B cell (primary cell): ENCODE measurements around the gene COLQ. TPM values are rescaled to one million over a fixed set of nuclear protein-coding genes. Genes with fewer than 3 reads are reported as not detected.

ENCODE experiments used
- ATAC-seq: fragments of 200-7000 bp; cut with Tn5 transposase; one replicate; pipeline ENCODE4 v1.10.0; 2021; ENCODE audit warnings: low read depth, mild to moderate bottlenecking, moderate number of reproducible peaks, moderate library complexity
- CTCF ChIA-PET: fragments of 350-600 bp; sonication (Branson Sonifier 250); formaldehyde crosslinking; loops from one replicate; lab custom pipeline; 2021; ENCODE audit warnings: antibody characterized with exemption, inconsistent platforms; lab: Charles Lee
- POLR2A ChIA-PET: fragments of 350-600 bp; sonication (Branson Sonifier 250); formaldehyde crosslinking; loops from one replicate; lab custom pipeline; 2021; ENCODE audit warnings: antibody characterized with exemption; lab: Charles Lee
- DNase-seq: peaks from one replicate; pipeline ENCODE4 v3.0.0; 2013
- H2AFZ ChIP-seq: 2 replicates; pipeline ENCODE4 v1.6.1; 2012; ENCODE audit warnings: mild to moderate bottlenecking, low read depth, low read length; ENCODE audit not compliant: insufficient read depth, poor library complexity, severe bottlenecking
- H3K27ac ChIP-seq, 2 donors: 1 replicate in 1 of 2; 2 replicates in 1 of 2; pipeline ENCODE4 v1.5.1; 2012 to 2013; ENCODE audit warnings: low read length in 2 of 2, mild to moderate bottlenecking in 2 of 2, moderate library complexity in 1 of 2
- H3K27me3 ChIP-seq, 4 experiments: fragments of 200-600 bp in 1 of 4; sonication (generic) in 1 of 4; replicated peaks in 1 of 4; 1 replicate in 2 of 4; 2 replicates in 2 of 4; pipeline versions ENCODE4 v1.6.1 to v1.7.0; 2013 to 2016; ENCODE audit warnings: low read length in 3 of 4, mild to moderate bottlenecking in 2 of 4, mixed read lengths in 1 of 4, moderate library complexity in 1 of 4; ENCODE audit not compliant: insufficient read depth in 4 of 4, control insufficient read depth in 3 of 4; ENCODE audit errors: control extremely low read depth in 1 of 4
- H3K36me3 ChIP-seq, 2 experiments: replicated peaks in 1 of 2; 1 replicate in 1 of 2; 2 replicates in 1 of 2; pipeline versions ENCODE4 v1.6.1 to v1.7.1; 2013; ENCODE audit warnings: low read length in 1 of 2; ENCODE audit not compliant: insufficient read depth in 2 of 2, control insufficient read depth in 1 of 2; ENCODE audit errors: control extremely low read depth in 1 of 2, extremely low read depth in 1 of 2
- H3K4me1 ChIP-seq, 2 donors: fragments of 200-600 bp in 1 of 2; sonication (generic) in 1 of 2; 1 replicate in 1 of 2; 2 replicates in 1 of 2; pipeline versions ENCODE4 v1.5.1 to v1.6.1; 2013 to 2017; ENCODE audit warnings: low read length in 2 of 2; ENCODE audit not compliant: control insufficient read depth in 2 of 2, insufficient read depth in 2 of 2
- H3K4me2 ChIP-seq: replicated peaks from 2 replicates; pipeline ENCODE3; 2012; ENCODE audit warnings: mild to moderate bottlenecking, low read depth, low read length; ENCODE audit not compliant: poor library complexity, severe bottlenecking
- H3K4me3 ChIP-seq, 5 experiments: fragments of 200-600 bp in 1 of 5; sonication (generic) in 1 of 5; 1 replicate in 3 of 5; 2 replicates in 2 of 5; pipeline versions ENCODE4 v1.5.1 to v1.7.0; 2011 to 2016; ENCODE audit warnings: low read length in 4 of 5, mild to moderate bottlenecking in 4 of 5, low read depth in 2 of 5, control low read depth in 1 of 5, moderate library complexity in 1 of 5; ENCODE audit not compliant: insufficient read depth in 1 of 5; ENCODE audit errors: control extremely low read depth in 1 of 5, extremely low read depth in 1 of 5
- H3K79me2 ChIP-seq: fragments of 200-600 bp; sonication (generic); one replicate; pipeline ENCODE4 v1.6.0; 2016; ENCODE audit warnings: low read length; ENCODE audit not compliant: control insufficient read depth, insufficient read depth
- H3K9ac ChIP-seq: fragments of 200-600 bp; sonication (generic); 2 replicates; pipeline ENCODE4 v1.6.1; 2017; ENCODE audit warnings: mild to moderate bottlenecking, low read length, moderate library complexity
- H3K9me3 ChIP-seq, 3 donors: one replicate each; pipeline versions ENCODE4 v1.6.1 to v1.7.1; 2013; ENCODE audit warnings: low read length in 2 of 3; ENCODE audit not compliant: control insufficient read depth in 2 of 3, insufficient read depth in 1 of 3; ENCODE audit errors: control extremely low read depth in 1 of 3
- H4K20me1 ChIP-seq: 2 replicates; pipeline ENCODE4 v1.6.0; 2012; ENCODE audit warnings: mild to moderate bottlenecking, low read length; ENCODE audit not compliant: insufficient read depth, control insufficient read depth, poor library complexity, severe bottlenecking
- H3K27ac Mint-ChIP-seq: one replicate; pipeline ENCODE4 v1.8.0; 2021; ENCODE audit warnings: mixed read lengths
- H3K27me3 Mint-ChIP-seq: one replicate; pipeline ENCODE4 v1.8.0; 2021; ENCODE audit warnings: mixed read lengths
- H3K4me1 Mint-ChIP-seq: one replicate; pipeline ENCODE4 v1.8.0; 2021; ENCODE audit warnings: mixed read lengths
- H3K4me3 Mint-ChIP-seq: one replicate; pipeline ENCODE4 v1.8.0; 2021; ENCODE audit warnings: mixed read lengths
- H3K9me3 Mint-ChIP-seq: one replicate; pipeline ENCODE4 v1.8.0; 2022; ENCODE audit warnings: mixed read lengths; ENCODE audit not compliant: insufficient read depth
- EZH2 ChIP-seq: IDR thresholded peaks from 2 replicates; pipeline ENCODE4 v1.6.1; 2012; ENCODE audit warnings: borderline replicate concordance, low read depth, mild to moderate bottlenecking, moderate library complexity, low read length; ENCODE audit not compliant: insufficient read depth, poor library complexity, severe bottlenecking
- WGBS: methylation state at CpG from one replicate; pipeline ENCODE4 v1.1.5; 2013; ENCODE audit warnings: missing lambda C conversion rate; ENCODE audit not compliant: insufficient coverage; 5-methylcytosine and 5-hydroxymethylcytosine counted together
- intact Hi-C: fragments of 100-400 bp; cut with micrococcal nuclease; formaldehyde crosslinking; loops from one replicate; pipeline ENCODE4 v1.10.0; 2022
- polyA plus RNA-seq: library from polyadenylated mRNA; depleted of rRNA; stranded (reverse); fragments of >200 nt; gene quantifications from 2 replicates; pipeline ENCODE4 v1.2.3, GENCODE V29; 2012
- total RNA-seq, 2 donors: library from RNA; stranded (reverse); fragments of 120-200 nt in 1 of 2; gene quantifications; 1 replicate in 1 of 2; 2 replicates in 1 of 2; pipeline versions ENCODE4 v1.2.3 to v1.2.4, GENCODE V29; 2013 to 2022
- TF ChIP-seq, protein P1 (sequence below): fragments of 200-600 bp; IDR thresholded peaks from one replicate; pipeline ENCODE4 v1.8.0; 2022; ENCODE audit warnings: antibody characterized with exemption, mild to moderate bottlenecking

The COLQ gene
- total and polyA plus RNA-seq, 2 donors (not counting 1 experiment from before 2014, with no cell fraction given): 1.9 to 2.5 TPM

DNA sequence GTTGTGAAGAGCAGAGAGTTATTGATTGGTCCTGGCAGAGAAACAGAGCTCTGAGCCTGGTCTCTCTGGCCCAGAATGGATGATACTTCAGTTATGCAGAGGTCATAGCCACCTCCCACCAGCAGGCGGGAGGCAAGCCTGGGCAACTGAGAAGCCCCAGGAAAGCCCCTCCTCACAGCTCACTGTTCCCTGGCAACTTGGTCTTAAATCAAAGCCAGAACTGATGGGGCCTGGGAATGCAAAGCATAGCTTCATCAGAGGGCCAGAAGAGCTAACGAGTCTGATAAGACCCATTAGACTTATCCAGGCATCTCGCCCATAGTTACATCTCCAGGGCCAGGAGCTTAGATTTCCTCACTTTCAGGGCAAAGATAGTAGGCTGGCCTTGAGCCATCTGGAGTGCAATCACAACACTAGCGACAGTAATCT lies 5.5 kb upstream of the COLQ start:
- Histone ChIP-seq H3K4me3 (no peak overlapping the region), H3K27ac (no peak overlapping the region), H3K9me3 (peaks cover 0 to 5% (median 0%) of the 10 kb centered on the region in 3 donors), H3K27me3 (no peaks in the 10 kb centered on the region), H3K4me1 (no peaks in the 10 kb centered on the region), H3K4me2 (no peak overlapping the region), H2AFZ (no peak overlapping the region), H3K9ac (no peak overlapping the region), H3K79me2 (no peaks in the 10 kb centered on the region), H3K36me3 (no peaks in the 10 kb centered on the region), H4K20me1 (no peaks in the 10 kb centered on the region)
- CTCF ChIA-PET: interaction anchor here (1.1 kb wide), 2 partner anchors 30 to 104 kb away, joined by 3 to 5 read pairs; no protein-coding TSS in a partner anchor
- H3K9me3 Mint-ChIP-seq: peaks cover 3% of the 10 kb centered on the region
- ATAC-seq: no peak
- no peak for DNase-seq
- no peaks in the 10 kb centered on the region for H3K27me3 Mint-ChIP-seq
- intact Hi-C loops: no loop called here
- whole genome bisulfite sequencing: 97% methylated on average over 3 of the region's 4 CpGs
- no peak overlapping the region for H3K4me3 Mint-ChIP-seq
- POLR2A ChIA-PET: no interaction called here
- no peak overlapping the region for H3K27ac Mint-ChIP-seq
- no peaks in the 10 kb centered on the region for H3K4me1 Mint-ChIP-seq
- no peak for TF ChIP-seq EZH2
- TF ChIP-seq, protein P1, sequence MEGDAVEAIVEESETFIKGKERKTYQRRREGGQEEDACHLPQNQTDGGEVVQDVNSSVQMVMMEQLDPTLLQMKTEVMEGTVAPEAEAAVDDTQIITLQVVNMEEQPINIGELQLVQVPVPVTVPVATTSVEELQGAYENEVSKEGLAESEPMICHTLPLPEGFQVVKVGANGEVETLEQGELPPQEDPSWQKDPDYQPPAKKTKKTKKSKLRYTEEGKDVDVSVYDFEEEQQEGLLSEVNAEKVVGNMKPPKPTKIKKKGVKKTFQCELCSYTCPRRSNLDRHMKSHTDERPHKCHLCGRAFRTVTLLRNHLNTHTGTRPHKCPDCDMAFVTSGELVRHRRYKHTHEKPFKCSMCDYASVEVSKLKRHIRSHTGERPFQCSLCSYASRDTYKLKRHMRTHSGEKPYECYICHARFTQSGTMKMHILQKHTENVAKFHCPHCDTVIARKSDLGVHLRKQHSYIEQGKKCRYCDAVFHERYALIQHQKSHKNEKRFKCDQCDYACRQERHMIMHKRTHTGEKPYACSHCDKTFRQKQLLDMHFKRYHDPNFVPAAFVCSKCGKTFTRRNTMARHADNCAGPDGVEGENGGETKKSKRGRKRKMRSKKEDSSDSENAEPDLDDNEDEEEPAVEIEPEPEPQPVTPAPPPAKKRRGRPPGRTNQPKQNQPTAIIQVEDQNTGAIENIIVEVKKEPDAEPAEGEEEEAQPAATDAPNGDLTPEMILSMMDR: peak; percentile 19

DNA sequence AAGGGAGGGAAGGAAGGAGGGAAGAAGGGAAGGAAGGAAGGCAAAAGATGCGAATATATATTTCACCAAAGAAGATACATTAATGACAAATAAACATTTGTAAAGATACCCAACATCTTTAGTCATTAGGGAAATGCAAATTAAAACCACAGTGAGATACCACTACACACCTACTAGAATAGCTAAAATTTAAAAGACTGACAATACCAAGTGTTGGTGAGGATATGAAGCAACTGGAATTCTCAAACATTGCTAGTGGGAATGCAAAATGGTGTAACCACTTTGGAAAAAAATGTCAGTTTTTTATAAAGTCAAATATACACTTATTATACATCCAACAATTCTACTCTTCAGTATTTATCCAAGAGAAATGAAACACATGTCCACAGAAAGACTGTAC lies 4.3 kb upstream of the COLQ start:
- no peaks in the 10 kb centered on the region for H3K36me3 ChIP-seq
- no peak overlapping the region for H3K27ac Mint-ChIP-seq
- POLR2A ChIA-PET: no interaction called here
- no peak overlapping the region for H3K27ac ChIP-seq
- H3K27me3 ChIP-seq: peaks cover 0 to 8% (median 4%) of the 10 kb centered on the region in 4 experiments
- ATAC-seq: no peak
- no peak for DNase-seq
- no peaks in the 10 kb centered on the region for H3K4me1 Mint-ChIP-seq
- no peak overlapping the region for H3K4me2 ChIP-seq
- peaks cover 3% of the 10 kb centered on the region for H3K9me3 Mint-ChIP-seq
- H3K4me3 Mint-ChIP-seq: no peak overlapping the region
- H3K4me3 ChIP-seq: no peak overlapping the region
- WGBS: no CpG with 5 or more reads among the region's 1 CpG
- H3K27me3 Mint-ChIP-seq: peaks cover 5% of the 10 kb centered on the region
- H4K20me1 ChIP-seq: no peaks in the 10 kb centered on the region
- TF ChIP-seq, protein P1: no peak
- no peak for TF ChIP-seq EZH2
- H3K9ac ChIP-seq: no peak overlapping the region
- H3K9me3 ChIP-seq: peaks cover 0 to 5% (median 0%) of the 10 kb centered on the region in 3 donors
- CTCF ChIA-PET: no interaction called here
- H3K4me1 ChIP-seq: peaks cover 7 to 8% of the 10 kb centered on the region in 2 donors
- intact Hi-C loops: no loop called here
- no peaks in the 10 kb centered on the region for H3K79me2 ChIP-seq
- H2AFZ ChIP-seq: no peak overlapping the region
